ENCODE data around the gene B3GALNT2.
A peak's percentile ranks its signal among the peaks of the same experiment; 100 is the strongest.

Gene B3GALNT2

DNA sequence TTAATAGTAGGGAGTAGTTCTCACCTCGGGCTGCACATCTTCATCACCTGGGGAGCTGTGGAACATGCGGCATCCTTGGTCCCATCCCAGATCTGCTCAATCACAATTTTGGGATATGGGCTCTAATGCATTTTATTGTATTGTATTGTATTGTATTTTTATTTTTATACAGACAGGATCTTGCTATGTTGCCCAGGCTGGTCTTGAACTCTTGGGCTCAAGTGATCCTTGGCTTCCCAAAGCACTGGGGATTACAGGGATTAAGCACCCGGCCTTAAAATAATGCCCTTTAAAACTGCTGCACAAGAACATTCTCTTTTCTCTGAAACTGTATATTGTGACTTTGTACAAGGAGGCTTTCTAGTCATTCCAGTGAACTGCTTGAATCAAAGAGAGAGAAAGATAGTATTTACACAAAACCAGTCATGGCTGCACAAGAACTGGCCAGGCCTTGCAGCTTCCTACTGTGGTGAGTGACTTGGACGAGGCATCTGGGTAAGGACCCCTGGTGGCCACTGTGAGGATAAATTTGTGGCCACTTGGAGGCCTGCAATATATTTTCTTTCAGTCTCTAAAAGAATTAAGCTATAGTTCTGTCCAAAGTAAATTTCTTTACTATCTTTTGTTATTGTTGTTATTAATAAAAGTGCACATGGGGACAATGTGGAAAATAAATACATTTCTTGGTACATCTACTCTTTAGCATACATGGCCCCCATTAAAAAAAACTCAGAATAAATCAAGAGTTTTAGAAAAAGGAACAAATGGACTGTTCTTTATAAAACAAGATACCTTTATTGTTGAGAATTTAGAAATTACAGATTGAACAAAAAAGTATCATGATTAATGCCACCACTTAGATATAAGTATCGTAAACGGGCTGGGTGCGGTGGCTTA is 89.0 kb downstream of the B3GALNT2 start:
- DNase-seq (ENCODE audit: extremely low spot score), result peak; percentile 82
- TF ChIP-seq BHLHE40 (IDR thresholded peaks at IDR 0.05; ENCODE audit: borderline replicate concordance), result no peak
- TF ChIP-seq NFRKB (IDR thresholded peaks at IDR 0.05), result no peak
- no peak for TF ChIP-seq ARNT (IDR thresholded peaks at IDR 0.05)
- no peak for TF ChIP-seq CTBP1 (IDR thresholded peaks at IDR 0.05; ENCODE audit: borderline replicate concordance)
- TF ChIP-seq, protein P1, sequence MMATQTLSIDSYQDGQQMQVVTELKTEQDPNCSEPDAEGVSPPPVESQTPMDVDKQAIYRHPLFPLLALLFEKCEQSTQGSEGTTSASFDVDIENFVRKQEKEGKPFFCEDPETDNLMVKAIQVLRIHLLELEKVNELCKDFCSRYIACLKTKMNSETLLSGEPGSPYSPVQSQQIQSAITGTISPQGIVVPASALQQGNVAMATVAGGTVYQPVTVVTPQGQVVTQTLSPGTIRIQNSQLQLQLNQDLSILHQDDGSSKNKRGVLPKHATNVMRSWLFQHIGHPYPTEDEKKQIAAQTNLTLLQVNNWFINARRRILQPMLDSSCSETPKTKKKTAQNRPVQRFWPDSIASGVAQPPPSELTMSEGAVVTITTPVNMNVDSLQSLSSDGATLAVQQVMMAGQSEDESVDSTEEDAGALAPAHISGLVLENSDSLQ (IDR thresholded peaks at IDR 0.05), result peak; percentile 63
- TF ChIP-seq ZNF384 (IDR thresholded peaks at IDR 0.05), result no peak
- CTCF ChIA-PET, result interaction anchor here (0.5 to 2.9 kb wide), 22 partner anchors 9 to 556 kb away, joined by 3 to 24 read pairs (median 4); partner anchors contain the start of genes GGPS1 and TBCE
- POLR2A ChIA-PET, result interaction anchor here (3.3 kb wide), 1 partner anchor 87 kb away, joined by 18 read pairs; the partner anchor contains the start of genes ARID4B and GGPS1

DNA sequence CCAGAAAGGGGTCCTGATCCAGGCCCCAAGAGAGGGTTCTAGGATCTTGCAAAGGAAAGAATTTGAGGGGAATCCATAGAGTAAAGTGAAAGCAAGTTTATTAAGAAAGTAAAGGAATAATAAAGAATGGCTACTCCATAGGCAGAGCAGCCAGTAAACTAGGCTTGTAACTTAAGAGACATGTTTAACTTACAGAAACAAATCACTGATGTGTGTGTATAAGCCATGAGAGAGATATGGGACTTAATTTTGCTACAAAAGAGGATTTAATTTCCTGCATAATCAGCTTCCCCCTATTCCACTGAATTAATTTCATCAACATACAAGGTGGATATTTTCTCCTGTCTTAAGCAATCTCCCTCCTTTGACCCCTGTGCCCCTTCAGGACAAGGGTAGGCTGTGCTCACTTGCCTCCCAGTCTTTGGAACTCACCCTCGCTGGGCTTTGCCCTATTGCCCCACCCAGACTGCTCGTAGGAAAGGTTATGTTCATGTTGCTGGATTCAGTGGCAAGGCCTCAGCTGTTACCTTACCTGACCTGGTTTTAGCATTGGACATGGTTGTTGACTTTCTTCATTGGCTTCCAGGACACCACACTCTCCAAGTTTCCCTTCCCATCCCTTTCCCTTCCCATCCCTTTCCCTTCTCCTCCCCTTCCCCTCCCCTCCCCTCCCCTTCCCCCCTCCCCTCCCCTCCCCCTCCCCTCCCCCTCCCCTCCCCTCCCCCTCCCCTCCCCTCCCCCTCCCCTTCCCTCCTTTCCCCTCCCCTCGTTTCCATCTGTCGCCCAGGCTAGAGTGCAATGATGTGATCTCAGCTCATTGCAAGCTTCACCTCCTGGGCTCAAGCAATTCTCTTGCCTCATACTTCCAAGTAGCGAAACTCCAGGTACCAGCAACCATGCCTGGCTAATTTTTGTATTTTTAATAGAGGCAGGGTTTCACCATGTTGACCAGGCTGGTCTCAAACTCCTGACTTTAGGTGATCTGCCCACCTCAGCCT is 92.5 kb downstream of the B3GALNT2 start:
- CTCF ChIA-PET, result no interaction called here
- TF ChIP-seq LEF1 (IDR thresholded peaks at IDR 0.05; ENCODE audit: borderline replicate concordance) (no peak), L3MBTL2 (conservative IDR thresholded peaks at IDR 0.05) (no peak), ELF4 (IDR thresholded peaks at IDR 0.05) (no peak), BHLHE40 (IDR thresholded peaks at IDR 0.05; ENCODE audit: borderline replicate concordance) (no peak), SUZ12 (IDR thresholded peaks at IDR 0.05) (no peak), CTBP1 (IDR thresholded peaks at IDR 0.05; ENCODE audit: borderline replicate concordance) (no peak), HDGF (IDR thresholded peaks at IDR 0.05; ENCODE audit: borderline replicate concordance) (no peak), NFRKB (IDR thresholded peaks at IDR 0.05) (no peak), FOXM1 (IDR thresholded peaks at IDR 0.05; ENCODE audit: borderline replicate concordance) (no peak), FOXA1 (IDR thresholded peaks at IDR 0.05) (no peak)
- DNase-seq (ENCODE audit: extremely low spot score), result no peak
- POLR2A ChIA-PET, result interaction anchor here (1.2 to 2.4 kb wide), 2 partner anchors 44 to 83 kb away, joined by 4 to 8 read pairs; partner anchors contain the start of genes ARID4B, GGPS1 and TBCE

DNA sequence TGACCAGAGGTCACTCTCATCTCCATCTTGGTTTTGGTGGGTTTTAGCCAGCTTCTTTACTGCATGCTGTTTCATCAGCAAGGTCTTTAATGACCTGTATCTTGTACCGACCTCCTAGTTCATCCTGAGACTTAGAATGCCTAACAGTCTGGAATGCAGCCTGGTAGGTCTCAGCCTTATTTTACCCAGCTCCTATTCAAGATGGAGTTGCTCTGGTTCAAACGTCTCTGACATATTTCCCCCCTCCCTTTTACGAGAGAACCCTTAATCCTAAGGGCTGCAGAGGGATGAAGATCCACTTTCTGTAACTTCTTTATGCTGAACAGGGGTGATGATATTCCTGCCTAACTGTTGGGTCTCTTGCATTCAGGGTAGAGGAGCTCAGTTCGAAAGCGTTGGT is 93.8 kb downstream of the B3GALNT2 start:
- CTCF ChIA-PET, result interaction anchor here (1.0 kb wide), 1 partner anchor 39 kb away, joined by 3 read pairs; no protein-coding TSS in a partner anchor
- POLR2A ChIA-PET, result interaction anchor here (1.2 to 2.4 kb wide), 2 partner anchors 82 to 164 kb away, joined by 3 to 8 read pairs; partner anchors contain the start of genes ARID4B and GGPS1
- TF ChIP-seq ELF4 (IDR thresholded peaks at IDR 0.05) (no peak), FOXK2 (IDR thresholded peaks at IDR 0.05) (no peak), SP1 (IDR thresholded peaks at IDR 0.05) (no peak), LEF1 (IDR thresholded peaks at IDR 0.05; ENCODE audit: borderline replicate concordance) (no peak), ARNT (IDR thresholded peaks at IDR 0.05) (no peak), TARDBP (IDR thresholded peaks at IDR 0.05) (no peak), NFRKB (IDR thresholded peaks at IDR 0.05) (no peak), HDGF (IDR thresholded peaks at IDR 0.05; ENCODE audit: borderline replicate concordance) (no peak), FOXM1 (IDR thresholded peaks at IDR 0.05; ENCODE audit: borderline replicate concordance) (no peak), FOXA1 (IDR thresholded peaks at IDR 0.05) (no peak), ZNF384 (IDR thresholded peaks at IDR 0.05) (no peak), BHLHE40 (IDR thresholded peaks at IDR 0.05; ENCODE audit: borderline replicate concordance) (no peak), SUZ12 (IDR thresholded peaks at IDR 0.05) (no peak), L3MBTL2 (conservative IDR thresholded peaks at IDR 0.05) (no peak), CTBP1 (IDR thresholded peaks at IDR 0.05; ENCODE audit: borderline replicate concordance) (no peak)
- TF ChIP-seq, protein P1 (IDR thresholded peaks at IDR 0.05), result no peak
- DNase-seq (ENCODE audit: extremely low spot score), result no peak

DNA sequence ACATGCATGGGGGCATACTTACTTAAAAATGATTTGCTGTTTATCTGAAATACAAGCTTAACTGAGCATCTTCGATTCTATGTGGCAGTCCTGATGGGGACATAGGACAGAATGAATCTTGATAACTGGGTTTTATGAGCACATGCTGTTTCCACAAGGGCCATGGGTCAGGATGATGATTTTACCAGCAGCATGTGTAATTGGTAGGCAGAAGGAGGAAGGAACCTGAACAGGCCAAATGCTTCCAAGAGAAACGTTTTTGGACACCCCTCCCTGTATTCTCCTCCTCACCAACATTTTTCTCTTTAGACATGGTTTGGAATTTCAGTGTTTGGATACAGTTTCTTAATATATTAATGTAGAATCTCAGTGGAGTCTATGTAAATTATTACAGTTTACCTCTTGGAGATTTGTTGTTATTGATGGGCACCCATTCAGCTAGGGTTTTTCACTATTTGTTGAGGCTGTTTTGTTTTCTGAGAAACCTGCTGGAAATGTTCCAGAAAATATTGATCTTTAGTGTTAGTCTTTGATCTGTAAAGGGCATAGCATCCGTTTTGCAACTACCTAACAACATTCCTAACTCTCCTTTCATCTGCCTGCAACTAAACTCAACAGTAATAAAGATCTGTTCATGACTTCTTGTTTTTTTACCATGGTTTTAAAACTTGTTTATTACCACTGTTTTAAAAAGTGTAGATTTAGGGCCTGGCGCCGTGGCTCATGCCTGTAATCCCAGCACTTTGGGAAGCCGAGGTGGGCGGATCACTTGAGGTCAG is 95.0 kb downstream of the B3GALNT2 start:
- POLR2A ChIA-PET, result interaction anchor here (1.0 to 2.9 kb wide), 5 partner anchors 42 to 163 kb away, joined by 3 to 11 read pairs (median 6); partner anchors contain the start of genes ARID4B, B3GALNT2, GGPS1 and TBCE
- DNase-seq (ENCODE audit: extremely low spot score), result no peak
- CTCF ChIA-PET, result interaction anchor here (0.7 to 1.6 kb wide), 3 partner anchors 8 to 156 kb away, joined by 4 to 9 read pairs (median 6); no protein-coding TSS in a partner anchor
- TF ChIP-seq SP1 (IDR thresholded peaks at IDR 0.05), result no peak
- TF ChIP-seq HDGF (IDR thresholded peaks at IDR 0.05; ENCODE audit: borderline replicate concordance), result no peak
- no peak for TF ChIP-seq TARDBP (IDR thresholded peaks at IDR 0.05)
- no peak for TF ChIP-seq BHLHE40 (IDR thresholded peaks at IDR 0.05; ENCODE audit: borderline replicate concordance)
- no peak for TF ChIP-seq ZNF384 (IDR thresholded peaks at IDR 0.05)
- TF ChIP-seq FOXA1 (IDR thresholded peaks at IDR 0.05), result no peak
- TF ChIP-seq L3MBTL2 (conservative IDR thresholded peaks at IDR 0.05), result peak; percentile 20; the same call in 1 of the 2 replicates

DNA sequence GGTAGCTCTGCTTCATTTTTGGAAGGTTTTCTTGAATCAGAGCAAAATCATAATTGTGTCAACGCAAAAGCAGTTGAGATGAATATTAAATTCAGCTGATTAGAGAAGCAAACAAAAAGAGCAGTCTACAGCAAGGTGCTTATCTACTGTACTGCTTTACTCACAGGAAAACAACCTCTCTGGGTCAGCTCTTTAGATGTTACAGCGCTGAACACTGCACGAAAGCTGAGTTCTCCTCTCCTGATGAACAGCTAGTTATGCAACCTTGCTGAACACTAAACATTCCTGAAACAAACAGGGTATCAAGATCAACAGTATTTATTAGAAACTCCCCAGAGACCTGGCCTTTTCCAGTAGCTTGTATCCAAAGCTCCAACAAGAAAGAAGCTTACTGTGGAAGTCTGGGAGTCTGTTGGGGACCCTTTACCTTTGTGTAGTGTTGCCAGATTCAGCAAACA is 95.7 kb downstream of the B3GALNT2 start:
- TF ChIP-seq SUZ12 (IDR thresholded peaks at IDR 0.05) (no peak), NFRKB (IDR thresholded peaks at IDR 0.05) (no peak), L3MBTL2 (conservative IDR thresholded peaks at IDR 0.05) (no peak), HDGF (IDR thresholded peaks at IDR 0.05; ENCODE audit: borderline replicate concordance) (no peak)
- POLR2A ChIA-PET, result interaction anchor here (1.0 to 2.9 kb wide), 4 partner anchors 41 to 248 kb away, joined by 3 to 11 read pairs (median 5); partner anchors contain the start of genes ARID4B, B3GALNT2, GGPS1 and RBM34
- no peak for DNase-seq (ENCODE audit: extremely low spot score)
- CTCF ChIA-PET, result interaction anchor here (0.7 to 1.6 kb wide), 3 partner anchors 8 to 155 kb away, joined by 4 to 9 read pairs (median 6); no protein-coding TSS in a partner anchor

Measured in HEK293T (cell line).